ENCODE results near the gene EME1. TPM values are rescaled to one million over a fixed set of nuclear protein-coding genes. Genes with fewer than 3 reads are reported as not detected.
A peak's percentile ranks its signal among the peaks of the same experiment; 100 is the strongest.

EME1 gene
- total and polyA plus RNA-seq, 2 of the 8 experiments (the other 6 are each of a cell fraction or from before 2014, with no cell fraction given), result 13.9 to 16.3 TPM

DNA sequence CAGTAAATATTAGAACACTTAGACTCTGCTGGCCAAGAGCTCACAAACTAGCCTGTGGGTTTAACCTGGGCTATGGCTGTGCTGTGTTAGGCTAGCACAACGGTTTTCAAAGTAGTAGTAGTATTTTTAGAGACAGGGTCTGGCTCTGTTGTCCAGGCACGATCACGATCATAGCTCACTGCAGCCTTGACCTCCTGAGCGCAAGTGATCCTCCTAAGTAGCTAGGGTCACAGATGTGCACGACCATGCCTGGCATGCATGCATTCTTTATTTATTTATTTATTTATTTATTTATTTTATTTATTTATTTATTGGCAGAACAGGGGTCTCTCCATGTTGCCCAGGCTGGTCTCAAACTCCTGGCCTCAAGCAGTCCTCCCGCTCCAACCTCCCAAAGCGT is 10.4 kb upstream of the EME1 start:
- no peak overlapping the region for H4K8ac ChIP-seq (ENCODE audit: extremely low read depth, insufficient read depth, low read length)
- DNase-seq (ENCODE audit: low read depth in 1 of 2, low spot score in 2 of 2), result no peak
- TF ChIP-seq POLR2AphosphoS5 (IDR thresholded peaks at IDR 0.05; ENCODE audit: low read depth, low read length) (peak; percentile 36; the same call in 1 of the 2 replicates), TAF1 (IDR thresholded peaks at IDR 0.05; ENCODE audit: low read depth, low read length) (no peak), HDAC2 (IDR thresholded peaks at IDR 0.05; ENCODE audit: borderline replicate concordance in 1 of 2, low read depth in 2 of 2, low read length in 2 of 2) (no peak), SRF (IDR thresholded peaks at IDR 0.05; ENCODE audit: low read depth, low read length) (no peak)
- no peak overlapping the region for H4K91ac ChIP-seq (replicated peaks; ENCODE audit: insufficient read length, low read length)
- no peak overlapping the region for H3K9ac ChIP-seq (replicated peaks in 1 of 4; ENCODE audit: extremely low read depth in 1 of 4, low read depth in 3 of 4, low read length in 3 of 4)
- no peaks in the 10 kb centered on the region for H3K9me3 ChIP-seq (ENCODE audit: insufficient read depth in 2 of 2, low read depth in 1 of 2, low read length in 1 of 2)
- H3K4ac ChIP-seq (replicated peaks; ENCODE audit: insufficient read length, low read depth, low read length), result no peak overlapping the region
- no peak overlapping the region for H2AK5ac ChIP-seq (ENCODE audit: low read depth, low read length)
- CTCF ChIA-PET (ENCODE audit: partially characterized antibody), result interaction anchor here (0.6 to 6.1 kb wide), 37 partner anchors 8 to 1125 kb away, joined by 3 to 58 read pairs (median 6); partner anchors contain the start of genes ACSF2, COL1A1, EME1 and LRRC59
- no peak overlapping the region for H4K5ac ChIP-seq (ENCODE audit: insufficient read length, low read depth, low read length)
- POLR2A ChIA-PET (ENCODE audit: partially characterized antibody), result interaction anchor here (0.5 to 20.2 kb wide), 10 partner anchors 7 to 185 kb away, joined by 3 to 313 read pairs (median 6); partner anchors contain the start of genes EME1, LRRC59, MRPL27 and XYLT2
- H2BK5ac ChIP-seq (ENCODE audit: low read depth, low read length), result no peak overlapping the region
- H2BK15ac ChIP-seq (ENCODE audit: low read length), result no peak overlapping the region
- no peak overlapping the region for H3K27ac ChIP-seq (ENCODE audit: low read depth, low read length)
- H3K56ac ChIP-seq (replicated peaks; ENCODE audit: insufficient read length, low read depth, low read length), result no peak overlapping the region
- no peak overlapping the region for H3K4me3 ChIP-seq (ENCODE audit: extremely low read depth in 1 of 4, insufficient read depth in 2 of 4, low read depth in 3 of 4, low read length in 4 of 4)
- no peaks in the 10 kb centered on the region for H3K79me1 ChIP-seq (ENCODE audit: low read depth, low read length)
- no peaks in the 10 kb centered on the region for H3K79me2 ChIP-seq (ENCODE audit: control insufficient read depth in 1 of 2, insufficient read depth in 2 of 2, low read length in 2 of 2)
- no peak overlapping the region for H3K18ac ChIP-seq (ENCODE audit: extremely low read depth, low read length)
- H2BK120ac ChIP-seq (replicated peaks; ENCODE audit: low read depth, low read length), result no peak overlapping the region
- 94% methylated on average over 7 of the region's 7 CpGs; no CpG with 5 or more reads in 1 of the 2 experiments for WGBS, 2 experiments (ENCODE audit: extremely low coverage in 1 of 2, insufficient coverage in 1 of 2, insufficient read length in 1 of 2, insufficient replicate concordance in 2 of 2, low coverage in 1 of 2, low lambda C conversion rate in 2 of 2, missing lambda C conversion rate in 1 of 2)
- H3K14ac ChIP-seq (ENCODE audit: insufficient read length), result no peak overlapping the region
- peaks cover 8 to 23% of the 10 kb centered on the region in 2 experiments for H4K20me1 ChIP-seq (replicated peaks in 1 of 2; ENCODE audit: control insufficient read depth in 1 of 2, insufficient read depth in 2 of 2, low read length in 2 of 2)
- no peak overlapping the region for H2BK12ac ChIP-seq (ENCODE audit: low read depth, low read length)
- no peak overlapping the region for H3K23ac ChIP-seq (ENCODE audit: insufficient read length)
- H3K4me1 ChIP-seq (replicated peaks in 1 of 4; ENCODE audit: control insufficient read depth in 3 of 4, insufficient read depth in 4 of 4, low read length in 3 of 4), result peaks cover 0 to 27% (median 11%) of the 10 kb centered on the region in 4 experiments; a peak in 6 of 7 replicates
- H3K23me2 ChIP-seq (ENCODE audit: low read depth, low read length), result no peaks in the 10 kb centered on the region
- H3K36me3 ChIP-seq (ENCODE audit: control insufficient read depth in 2 of 4, insufficient read depth in 4 of 4, low read length in 3 of 4), result peaks cover 14 to 21% (median 20%) of the 10 kb centered on the region in 4 experiments
- H3K27me3 ChIP-seq (replicated peaks in 1 of 4; ENCODE audit: control insufficient read depth in 3 of 4, extremely low read depth in 1 of 4, insufficient read depth in 3 of 4, low read length in 3 of 4), result no peaks in the 10 kb centered on the region
- no peak overlapping the region for H2BK20ac ChIP-seq (ENCODE audit: low read length)
- no peak overlapping the region for H2AFZ ChIP-seq (ENCODE audit: low read length)
- no peak overlapping the region; a peak in 1 of 4 replicates for H3K4me2 ChIP-seq (ENCODE audit: insufficient read depth in 1 of 2, low read depth in 2 of 2, low read length in 2 of 2)
- FAIRE-seq, result no peak

Measured in H1 (cell line).